B cell (primary cell): Measurements from ENCODE around the gene TUBA8. TPM values are rescaled to one million over a fixed set of nuclear protein-coding genes. Genes with fewer than 3 reads are reported as not detected.
A peak's percentile ranks its signal among the peaks of the same experiment; 100 is the strongest.

ENCODE experiments used
- ATAC-seq: fragments of 200-7000 bp; cut with Tn5 transposase; one replicate; pipeline ENCODE4 v1.10.0; 2021; ENCODE audit warnings: low read depth, mild to moderate bottlenecking, moderate number of reproducible peaks, moderate library complexity
- CTCF ChIA-PET: fragments of 350-600 bp; sonication (Branson Sonifier 250); formaldehyde crosslinking; loops from one replicate; lab custom pipeline; 2021; ENCODE audit warnings: antibody characterized with exemption, inconsistent platforms; lab: Charles Lee
- POLR2A ChIA-PET: fragments of 350-600 bp; sonication (Branson Sonifier 250); formaldehyde crosslinking; loops from one replicate; lab custom pipeline; 2021; ENCODE audit warnings: antibody characterized with exemption; lab: Charles Lee
- DNase-seq: peaks from one replicate; pipeline ENCODE4 v3.0.0; 2013
- H2AFZ ChIP-seq: 2 replicates; pipeline ENCODE4 v1.6.1; 2012; ENCODE audit warnings: mild to moderate bottlenecking, low read depth, low read length; ENCODE audit not compliant: insufficient read depth, poor library complexity, severe bottlenecking
- H3K27ac ChIP-seq, 2 donors: 1 replicate in 1 of 2; 2 replicates in 1 of 2; pipeline ENCODE4 v1.5.1; 2012 to 2013; ENCODE audit warnings: low read length in 2 of 2, mild to moderate bottlenecking in 2 of 2, moderate library complexity in 1 of 2
- H3K27me3 ChIP-seq, 4 experiments: fragments of 200-600 bp in 1 of 4; sonication (generic) in 1 of 4; replicated peaks in 1 of 4; 1 replicate in 2 of 4; 2 replicates in 2 of 4; pipeline versions ENCODE4 v1.6.1 to v1.7.0; 2013 to 2016; ENCODE audit warnings: low read length in 3 of 4, mild to moderate bottlenecking in 2 of 4, mixed read lengths in 1 of 4, moderate library complexity in 1 of 4; ENCODE audit not compliant: insufficient read depth in 4 of 4, control insufficient read depth in 3 of 4; ENCODE audit errors: control extremely low read depth in 1 of 4
- H3K36me3 ChIP-seq, 2 experiments: replicated peaks in 1 of 2; 1 replicate in 1 of 2; 2 replicates in 1 of 2; pipeline versions ENCODE4 v1.6.1 to v1.7.1; 2013; ENCODE audit warnings: low read length in 1 of 2; ENCODE audit not compliant: insufficient read depth in 2 of 2, control insufficient read depth in 1 of 2; ENCODE audit errors: control extremely low read depth in 1 of 2, extremely low read depth in 1 of 2
- H3K4me1 ChIP-seq, 2 donors: fragments of 200-600 bp in 1 of 2; sonication (generic) in 1 of 2; 1 replicate in 1 of 2; 2 replicates in 1 of 2; pipeline versions ENCODE4 v1.5.1 to v1.6.1; 2013 to 2017; ENCODE audit warnings: low read length in 2 of 2; ENCODE audit not compliant: control insufficient read depth in 2 of 2, insufficient read depth in 2 of 2
- H3K4me2 ChIP-seq: replicated peaks from 2 replicates; pipeline ENCODE3; 2012; ENCODE audit warnings: mild to moderate bottlenecking, low read depth, low read length; ENCODE audit not compliant: poor library complexity, severe bottlenecking
- H3K4me3 ChIP-seq, 5 experiments: fragments of 200-600 bp in 1 of 5; sonication (generic) in 1 of 5; 1 replicate in 3 of 5; 2 replicates in 2 of 5; pipeline versions ENCODE4 v1.5.1 to v1.7.0; 2011 to 2016; ENCODE audit warnings: low read length in 4 of 5, mild to moderate bottlenecking in 4 of 5, low read depth in 2 of 5, control low read depth in 1 of 5, moderate library complexity in 1 of 5; ENCODE audit not compliant: insufficient read depth in 1 of 5; ENCODE audit errors: control extremely low read depth in 1 of 5, extremely low read depth in 1 of 5
- H3K79me2 ChIP-seq: fragments of 200-600 bp; sonication (generic); one replicate; pipeline ENCODE4 v1.6.0; 2016; ENCODE audit warnings: low read length; ENCODE audit not compliant: control insufficient read depth, insufficient read depth
- H3K9ac ChIP-seq: fragments of 200-600 bp; sonication (generic); 2 replicates; pipeline ENCODE4 v1.6.1; 2017; ENCODE audit warnings: mild to moderate bottlenecking, low read length, moderate library complexity
- H3K9me3 ChIP-seq, 3 donors: one replicate each; pipeline versions ENCODE4 v1.6.1 to v1.7.1; 2013; ENCODE audit warnings: low read length in 2 of 3; ENCODE audit not compliant: control insufficient read depth in 2 of 3, insufficient read depth in 1 of 3; ENCODE audit errors: control extremely low read depth in 1 of 3
- H4K20me1 ChIP-seq: 2 replicates; pipeline ENCODE4 v1.6.0; 2012; ENCODE audit warnings: mild to moderate bottlenecking, low read length; ENCODE audit not compliant: insufficient read depth, control insufficient read depth, poor library complexity, severe bottlenecking
- H3K27ac Mint-ChIP-seq: one replicate; pipeline ENCODE4 v1.8.0; 2021; ENCODE audit warnings: mixed read lengths
- H3K27me3 Mint-ChIP-seq: one replicate; pipeline ENCODE4 v1.8.0; 2021; ENCODE audit warnings: mixed read lengths
- H3K4me1 Mint-ChIP-seq: one replicate; pipeline ENCODE4 v1.8.0; 2021; ENCODE audit warnings: mixed read lengths
- H3K4me3 Mint-ChIP-seq: one replicate; pipeline ENCODE4 v1.8.0; 2021; ENCODE audit warnings: mixed read lengths
- H3K9me3 Mint-ChIP-seq: one replicate; pipeline ENCODE4 v1.8.0; 2022; ENCODE audit warnings: mixed read lengths; ENCODE audit not compliant: insufficient read depth
- EZH2 ChIP-seq: IDR thresholded peaks from 2 replicates; pipeline ENCODE4 v1.6.1; 2012; ENCODE audit warnings: borderline replicate concordance, low read depth, mild to moderate bottlenecking, moderate library complexity, low read length; ENCODE audit not compliant: insufficient read depth, poor library complexity, severe bottlenecking
- WGBS: methylation state at CpG from one replicate; pipeline ENCODE4 v1.1.5; 2013; ENCODE audit warnings: missing lambda C conversion rate; ENCODE audit not compliant: insufficient coverage; 5-methylcytosine and 5-hydroxymethylcytosine counted together
- intact Hi-C: fragments of 100-400 bp; cut with micrococcal nuclease; formaldehyde crosslinking; loops from one replicate; pipeline ENCODE4 v1.10.0; 2022
- polyA plus RNA-seq: library from polyadenylated mRNA; depleted of rRNA; stranded (reverse); fragments of >200 nt; gene quantifications from 2 replicates; pipeline ENCODE4 v1.2.3, GENCODE V29; 2012
- total RNA-seq, 2 donors: library from RNA; stranded (reverse); fragments of 120-200 nt in 1 of 2; gene quantifications; 1 replicate in 1 of 2; 2 replicates in 1 of 2; pipeline versions ENCODE4 v1.2.3 to v1.2.4, GENCODE V29; 2013 to 2022
- TF ChIP-seq, protein P1 (sequence below): fragments of 200-600 bp; IDR thresholded peaks from one replicate; pipeline ENCODE4 v1.8.0; 2022; ENCODE audit warnings: antibody characterized with exemption, mild to moderate bottlenecking

The TUBA8 gene
- total and polyA plus RNA-seq, 2 donors (not counting 1 experiment from before 2014, with no cell fraction given) = 1.8 to 3.4 TPM

DNA sequence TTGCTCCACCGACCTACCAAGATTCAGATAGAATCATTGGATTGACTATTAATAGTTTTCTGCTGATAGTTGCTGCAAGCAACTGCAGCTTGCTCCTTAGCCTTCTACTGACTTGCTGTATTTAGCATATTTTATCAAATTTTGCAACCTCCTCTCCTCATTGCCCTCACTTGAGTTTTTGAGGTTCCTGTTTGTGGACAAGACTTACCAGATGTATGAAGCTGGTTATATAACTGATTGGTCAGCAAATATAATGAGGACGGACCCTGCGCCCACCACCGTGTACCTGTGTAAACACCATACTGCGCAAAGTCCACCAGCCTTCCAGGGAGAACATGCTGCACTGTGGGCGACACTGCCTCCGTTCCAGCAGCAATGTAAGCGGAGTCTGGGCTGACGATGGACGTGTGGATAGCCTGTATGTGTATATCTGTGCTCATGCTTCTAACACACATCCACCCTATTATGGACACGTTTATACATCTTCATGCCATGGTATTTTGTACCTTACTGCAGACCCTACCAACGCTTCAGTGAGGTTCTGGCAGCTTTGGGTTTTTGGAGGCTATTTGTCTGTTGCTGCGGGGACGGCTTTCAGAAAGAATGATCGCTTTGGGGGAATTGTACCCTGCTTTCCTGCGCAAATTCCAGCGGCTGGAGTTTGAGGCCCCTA lies 37.8 kb downstream of the TUBA8 start:
- no peaks in the 10 kb centered on the region for H3K27me3 ChIP-seq
- ATAC-seq = no peak
- H3K27ac Mint-ChIP-seq = peak overlapping the region; percentile 0
- CTCF ChIA-PET = interaction anchor here (0.5 kb wide), 1 partner anchor 922 kb away, joined by 3 read pairs; no protein-coding TSS in a partner anchor
- no peaks in the 10 kb centered on the region for H3K36me3 ChIP-seq
- H3K4me3 ChIP-seq = no peak overlapping the region
- no peak overlapping the region for H3K4me2 ChIP-seq
- WGBS = 97% methylated on average over 10 of the region's 17 CpGs
- peak overlapping the region; percentile 87 for H3K4me3 Mint-ChIP-seq
- H4K20me1 ChIP-seq = no peaks in the 10 kb centered on the region
- no peak overlapping the region for H3K9ac ChIP-seq
- no peaks in the 10 kb centered on the region for H3K9me3 Mint-ChIP-seq
- H3K27me3 Mint-ChIP-seq = no peaks in the 10 kb centered on the region
- intact Hi-C loops = no loop called here
- no peak for TF ChIP-seq EZH2
- TF ChIP-seq, protein P1, sequence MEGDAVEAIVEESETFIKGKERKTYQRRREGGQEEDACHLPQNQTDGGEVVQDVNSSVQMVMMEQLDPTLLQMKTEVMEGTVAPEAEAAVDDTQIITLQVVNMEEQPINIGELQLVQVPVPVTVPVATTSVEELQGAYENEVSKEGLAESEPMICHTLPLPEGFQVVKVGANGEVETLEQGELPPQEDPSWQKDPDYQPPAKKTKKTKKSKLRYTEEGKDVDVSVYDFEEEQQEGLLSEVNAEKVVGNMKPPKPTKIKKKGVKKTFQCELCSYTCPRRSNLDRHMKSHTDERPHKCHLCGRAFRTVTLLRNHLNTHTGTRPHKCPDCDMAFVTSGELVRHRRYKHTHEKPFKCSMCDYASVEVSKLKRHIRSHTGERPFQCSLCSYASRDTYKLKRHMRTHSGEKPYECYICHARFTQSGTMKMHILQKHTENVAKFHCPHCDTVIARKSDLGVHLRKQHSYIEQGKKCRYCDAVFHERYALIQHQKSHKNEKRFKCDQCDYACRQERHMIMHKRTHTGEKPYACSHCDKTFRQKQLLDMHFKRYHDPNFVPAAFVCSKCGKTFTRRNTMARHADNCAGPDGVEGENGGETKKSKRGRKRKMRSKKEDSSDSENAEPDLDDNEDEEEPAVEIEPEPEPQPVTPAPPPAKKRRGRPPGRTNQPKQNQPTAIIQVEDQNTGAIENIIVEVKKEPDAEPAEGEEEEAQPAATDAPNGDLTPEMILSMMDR = no peak
- POLR2A ChIA-PET = no interaction called here
- H2AFZ ChIP-seq = no peak overlapping the region
- H3K9me3 ChIP-seq = no peaks in the 10 kb centered on the region
- peaks cover 16% of the 10 kb centered on the region for H3K4me1 Mint-ChIP-seq
- DNase-seq = no peak
- H3K4me1 ChIP-seq = peaks cover 6 to 14% of the 10 kb centered on the region in 2 donors
- peaks cover 5% of the 10 kb centered on the region for H3K79me2 ChIP-seq
- no peak overlapping the region for H3K27ac ChIP-seq

DNA sequence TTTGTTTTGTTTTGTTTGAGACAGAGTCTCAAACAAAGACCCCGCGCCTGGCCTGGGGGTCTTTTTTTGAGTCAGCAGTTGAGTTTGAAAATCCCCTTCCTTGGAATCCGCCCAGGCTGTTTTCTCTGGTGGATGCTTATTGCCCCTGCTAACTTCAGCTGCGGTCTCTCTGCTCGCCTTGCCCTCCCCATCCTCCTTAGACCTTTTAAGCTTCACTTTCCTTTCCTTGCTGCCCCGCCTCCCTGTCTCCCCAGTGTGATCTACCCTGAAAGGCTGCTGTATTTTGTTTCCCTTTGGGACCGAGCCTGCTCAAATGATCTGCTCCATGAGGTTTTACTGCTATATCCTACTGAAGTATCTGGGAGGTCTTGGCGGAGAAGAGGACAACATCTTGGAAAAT lies 41.9 kb downstream of the TUBA8 start:
- peak overlapping the region; percentile 35 for H3K4me3 Mint-ChIP-seq
- ChIA-PET POLR2A (no interaction called here), CTCF (no interaction called here)
- H3K4me1 Mint-ChIP-seq = peaks cover 16% of the 10 kb centered on the region
- Histone ChIP-seq H3K9me3 (no peaks in the 10 kb centered on the region), H4K20me1 (no peaks in the 10 kb centered on the region), H3K27me3 (no peaks in the 10 kb centered on the region), H3K4me2 (no peak overlapping the region), H3K4me3 (no peak overlapping the region), H3K27ac (no peak overlapping the region), H3K79me2 (peaks cover 5% of the 10 kb centered on the region), H3K36me3 (no peaks in the 10 kb centered on the region), H3K9ac (no peak overlapping the region), H3K4me1 (peaks cover 6 to 14% of the 10 kb centered on the region in 2 donors), H2AFZ (no peak overlapping the region)
- no peaks in the 10 kb centered on the region for H3K9me3 Mint-ChIP-seq
- no peak overlapping the region for H3K27ac Mint-ChIP-seq
- ATAC-seq (no peak), DNase-seq (no peak)
- intact Hi-C loops = no loop called here
- H3K27me3 Mint-ChIP-seq = no peaks in the 10 kb centered on the region
- TF ChIP-seq EZH2 = no peak
- TF ChIP-seq, protein P1 = no peak
- 76% methylated on average over 5 of the region's 8 CpGs for WGBS
